Mucosa of stomach (tissue), 1 donor: ENCODE results near the gene KIR2DL1.
"Not testable (repeated sequence)": the region's sequence is repeated elsewhere in the genome, so short reads cannot be mapped to it uniquely, and the experiment has no call there.

ENCODE experiments used
- H3K27me3 ChIP-seq: one replicate; pipeline ENCODE4 v1.7.0; 2013; ENCODE audit warnings: mild to moderate bottlenecking, low read length; ENCODE audit not compliant: control insufficient read depth, insufficient read depth
- H3K36me3 ChIP-seq: one replicate; pipeline ENCODE4 v1.7.0; 2013; ENCODE audit warnings: low read length; ENCODE audit not compliant: control insufficient read depth, insufficient read depth
- H3K4me1 ChIP-seq: one replicate; pipeline ENCODE4 v1.7.0; 2013; ENCODE audit warnings: mild to moderate bottlenecking, low read length; ENCODE audit not compliant: control insufficient read depth, insufficient read depth
- H3K4me3 ChIP-seq: one replicate; pipeline ENCODE4 v1.7.0; 2013; ENCODE audit warnings: low read length
- H3K9ac ChIP-seq: one replicate; pipeline ENCODE4 v1.7.0; 2013; ENCODE audit warnings: mild to moderate bottlenecking, low read length, moderate library complexity
- H3K9me3 ChIP-seq: one replicate; pipeline ENCODE4 v1.7.0; 2013; ENCODE audit warnings: mild to moderate bottlenecking, low read length, moderate library complexity; ENCODE audit not compliant: control insufficient read depth
- donor health status: Pancreatic carcinoma.

The KIR2DL1 gene

GRCh38 chr19:54805665-54806515 lies 36.3 kb downstream of the KIR2DL1 start:
- Histone ChIP-seq H3K27me3 (peaks cover 2% of the 10 kb centered on the region), H3K9ac (no peak overlapping the region), H3K36me3 (no peaks in the 10 kb centered on the region), H3K4me3 (no peak overlapping the region), H3K4me1 (no peaks in the 10 kb centered on the region), H3K9me3 (no peaks in the 10 kb centered on the region)

- Histone ChIP-seq H3K27me3 (peaks cover 2% of the 10 kb centered on the region), H3K9ac (no peak overlapping the region), H3K9me3 (no peaks in the 10 kb centered on the region)
These were observed 36.9 kb downstream of the KIR2DL1 start for GRCh38 chr19:54806516-54806838.

GRCh38 chr19:54814571-54814970 lies 45.0 kb downstream of the KIR2DL1 start:
- H3K4me3 ChIP-seq, H3K4me1 ChIP-seq, H3K36me3 ChIP-seq, H3K9me3 ChIP-seq, H3K9ac ChIP-seq, H3K27me3 ChIP-seq: not testable (repeated sequence)

More at GRCh38 chr19:54806516-54806838, 36.9 kb downstream of the KIR2DL1 start:
- Histone ChIP-seq H3K4me1 (no peaks in the 10 kb centered on the region), H3K36me3 (no peaks in the 10 kb centered on the region), H3K4me3 (no peak overlapping the region)

GRCh38 chr19:54816251-54816650 lies 46.7 kb downstream of the KIR2DL1 start, which contains the start of gene KIR3DL1:
KIR3DL1 (plus strand) TSS chr19:54816468.
- H3K9me3 ChIP-seq, H3K27me3 ChIP-seq, H3K9ac ChIP-seq, H3K36me3 ChIP-seq, H3K4me3 ChIP-seq, H3K4me1 ChIP-seq: not testable (repeated sequence)

GRCh38 chr19:54817670-54818536 lies 48.3 kb downstream of the KIR2DL1 start:
- no peak overlapping the region for H3K9ac ChIP-seq
- H3K9me3 ChIP-seq, result no peaks in the 10 kb centered on the region
- H3K36me3 ChIP-seq, result no peaks in the 10 kb centered on the region
- H3K27me3 ChIP-seq, result no peaks in the 10 kb centered on the region
- H3K4me3 ChIP-seq, result no peak overlapping the region
- H3K4me1 ChIP-seq, result no peaks in the 10 kb centered on the region

- H3K9me3 ChIP-seq, H3K4me1 ChIP-seq, H3K9ac ChIP-seq, H3K36me3 ChIP-seq, H3K4me3 ChIP-seq, H3K27me3 ChIP-seq: not testable (repeated sequence)
These were observed 54.8 kb downstream of the KIR2DL1 start for GRCh38 chr19:54824416-54824815.

- H3K9ac ChIP-seq, H3K27me3 ChIP-seq, H3K4me1 ChIP-seq, H3K36me3 ChIP-seq, H3K4me3 ChIP-seq, H3K9me3 ChIP-seq: not testable (repeated sequence)
These were observed 55.7 kb downstream of the KIR2DL1 start for GRCh38 chr19:54825326-54825725.

- not testable (repeated sequence) for H3K4me3 ChIP-seq, H3K9ac ChIP-seq, H3K9me3 ChIP-seq, H3K36me3 ChIP-seq, H3K4me1 ChIP-seq, H3K27me3 ChIP-seq
These were observed 58.5 kb downstream of the KIR2DL1 start for GRCh38 chr19:54828064-54828463.

- not testable (repeated sequence) for H3K9me3 ChIP-seq, H3K27me3 ChIP-seq, H3K4me3 ChIP-seq, H3K4me1 ChIP-seq, H3K36me3 ChIP-seq, H3K9ac ChIP-seq
These were observed 62.9 kb downstream of the KIR2DL1 start, which contains the start of gene KIR2DS4 for GRCh38 chr19:54832496-54832895. KIR2DS4 (plus strand) TSS chr19:54832676.
